HEK293 (cell line): Measurements from ENCODE around the gene B4GALT5.
A peak's percentile ranks its signal among the peaks of the same experiment; 100 is the strongest.

Source experiments
- CTCF ChIP-seq: fragments of 450-650 bp; formaldehyde crosslinking; IDR thresholded peaks from 2 replicates; pipeline ENCODE4 v1.5.1; 2016; ENCODE audit warnings: missing biosample characterization, missing genetic modification characterization
- KLF1 ChIP-seq: fragments of 450-650 bp; formaldehyde crosslinking; IDR thresholded peaks from 2 replicates; pipeline ENCODE4 v1.5.1; 2016; ENCODE audit warnings: missing biosample characterization, missing genetic modification characterization
- PRDM4 ChIP-seq: fragments of 450-650 bp; formaldehyde crosslinking; IDR thresholded peaks from 2 replicates; pipeline ENCODE4 v1.5.1; 2017; ENCODE audit warnings: missing biosample characterization, missing genetic modification characterization
- SETDB1 ChIP-seq: IDR thresholded peaks from one replicate; pipeline ENCODE4 v1.6.1; 2017; ENCODE audit warnings: mild to moderate bottlenecking, low read length, moderate library complexity, mixed read lengths; ENCODE audit not compliant: insufficient read length
- ZEB2 ChIP-seq: fragments of 450-650 bp; formaldehyde crosslinking; IDR thresholded peaks from 2 replicates; pipeline ENCODE4 v1.5.1; 2016; ENCODE audit warnings: missing biosample characterization, missing genetic modification characterization
- ZNF274 ChIP-seq, 2 experiments: fragments of 200-500 bp in 1 of 2; fragments of 450-650 bp in 1 of 2; sonication (Bioruptor generic) in 1 of 2; formaldehyde crosslinking in 1 of 2; IDR thresholded peaks; 2 replicates each; pipeline versions ENCODE4 v1.5.1 to v1.6.1; 2014 to 2016; ENCODE audit warnings: borderline replicate concordance in 1 of 2, inconsistent platforms in 1 of 2, low read length in 1 of 2, missing biosample characterization in 1 of 2, missing genetic modification characterization in 1 of 2
- ZNF391 ChIP-seq: fragments of 450-650 bp; formaldehyde crosslinking; IDR thresholded peaks from 2 replicates; pipeline ENCODE4 v1.5.1; 2016; ENCODE audit warnings: low read depth, missing biosample characterization, missing genetic modification characterization, borderline replicate concordance
- ZNF626 ChIP-seq: fragments of 450-650 bp; sonication (Bioruptor Pico); formaldehyde crosslinking; IDR thresholded peaks from 2 replicates; pipeline ENCODE4 v1.5.1; 2018; ENCODE audit warnings: missing biosample characterization, missing genetic modification characterization, inconsistent platforms
- ZNF658 ChIP-seq: fragments of 450-650 bp; formaldehyde crosslinking; IDR thresholded peaks from 2 replicates; pipeline ENCODE4; 2016; ENCODE audit warnings: missing biosample characterization, missing genetic modification characterization
- ZNF792 ChIP-seq: fragments of 450-650 bp; formaldehyde crosslinking; IDR thresholded peaks from 2 replicates; pipeline ENCODE4 v1.5.1; 2016; ENCODE audit warnings: missing biosample characterization, missing genetic modification characterization

- TF ChIP-seq ZNF626 (tag by site-specific recombination) (no peak), SETDB1 (no peak), ZNF274 (IDR thresholded peaks at IDR 0.05; ENCODE audit: low read length) (no peak), ZNF274 (tag by site-specific recombination; IDR thresholded peaks at IDR 0.05; ENCODE audit: borderline replicate concordance) (no peak), CTCF (tag by site-specific recombination) (no peak), KLF1 (peak; percentile 12; the same call in 1 of the 2 replicates), ZNF792 (tag by site-specific recombination) (no peak), PRDM4 (tag by site-specific recombination) (no peak), ZEB2 (no peak), ZNF391 (no peak), ZNF658 (tag by site-specific recombination) (no peak)
Measured at GRCh38 chr20:49706630-49707091, 7.0 kb downstream of the B4GALT5 start.
